ENCODE results near the gene HYAL2. TPM values are rescaled to one million over a fixed set of nuclear protein-coding genes. Genes with fewer than 3 reads are reported as not detected.
A peak's percentile ranks its signal among the peaks of the same experiment; 100 is the strongest.

Gene HYAL2
- total and polyA plus RNA-seq, 2 of the 8 experiments (the other 6 are each of a cell fraction or from before 2014, with no cell fraction given), result 51.9 to 176 TPM

DNA sequence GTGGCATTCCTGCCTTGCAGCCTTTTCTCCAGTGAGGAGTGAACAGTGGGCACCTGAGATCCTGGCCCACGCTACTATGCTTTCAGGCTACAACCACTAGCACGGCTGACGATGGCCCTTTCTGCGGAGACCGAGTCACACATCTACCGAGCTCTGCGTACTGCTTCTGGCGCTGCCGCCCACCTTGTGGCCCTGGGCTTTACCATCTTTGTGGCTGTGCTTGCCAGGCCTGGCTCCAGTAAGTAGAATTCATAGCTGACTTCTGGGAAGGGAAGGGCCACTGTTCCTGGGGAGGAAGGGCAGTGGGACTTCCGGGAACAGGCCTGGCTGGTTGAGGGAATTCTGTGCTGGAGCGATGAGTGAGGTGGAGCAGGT lies 28.8 kb upstream of the HYAL2 start:
- DNase-seq (ENCODE audit: low read depth in 1 of 2, low spot score in 2 of 2) (no peak), FAIRE-seq (no peak)
- no peak overlapping the region for H3K9ac ChIP-seq (replicated peaks in 1 of 4; ENCODE audit: extremely low read depth in 1 of 4, low read depth in 3 of 4, low read length in 3 of 4)
- H4K8ac ChIP-seq (ENCODE audit: extremely low read depth, insufficient read depth, low read length), result 0 out of 2 replicates have a peak overlapping the region, but pooled peaks have one; percentile 4
- ChIA-PET POLR2A (ENCODE audit: partially characterized antibody) (interaction anchor here (0.7 to 5.3 kb wide), 5 partner anchors 13 to 218 kb away, joined by 3 to 22 read pairs (median 5); partner anchors contain the start of gene HEMK1), CTCF (ENCODE audit: partially characterized antibody) (interaction anchor here (1.3 to 13.4 kb wide), 7 partner anchors 10 to 192 kb away, joined by 3 to 136 read pairs (median 30); partner anchors contain the start of gene TMEM115)
- H3K18ac ChIP-seq (ENCODE audit: extremely low read depth, low read length), result no peak overlapping the region
- no peak overlapping the region for H2AK5ac ChIP-seq (ENCODE audit: low read depth, low read length)
- H3K36me3 ChIP-seq (ENCODE audit: control insufficient read depth in 2 of 4, insufficient read depth in 4 of 4, low read length in 3 of 4), result peaks cover 4 to 7% (median 6%) of the 10 kb centered on the region in 4 experiments; a peak in 5 of 8 replicates
- peaks cover 3% of the 10 kb centered on the region; the same call in 1 of the 2 replicates for H3K79me1 ChIP-seq (ENCODE audit: low read depth, low read length)
- H3K23ac ChIP-seq (ENCODE audit: insufficient read length), result no peak overlapping the region
- H3K14ac ChIP-seq (ENCODE audit: insufficient read length), result no peak overlapping the region
- no peak overlapping the region for H3K27ac ChIP-seq (ENCODE audit: low read depth, low read length)
- H4K91ac ChIP-seq (replicated peaks; ENCODE audit: insufficient read length, low read length), result no peak overlapping the region
- no peak overlapping the region for H3K4ac ChIP-seq (replicated peaks; ENCODE audit: insufficient read length, low read depth, low read length)
- peaks cover 5 to 7% of the 10 kb centered on the region in 2 experiments for H4K20me1 ChIP-seq (replicated peaks in 1 of 2; ENCODE audit: control insufficient read depth in 1 of 2, insufficient read depth in 2 of 2, low read length in 2 of 2)
- no peak overlapping the region for H4K5ac ChIP-seq (ENCODE audit: insufficient read length, low read depth, low read length)
- H3K56ac ChIP-seq (replicated peaks; ENCODE audit: insufficient read length, low read depth, low read length), result no peak overlapping the region
- WGBS, 2 experiments (ENCODE audit: extremely low coverage in 1 of 2, insufficient coverage in 1 of 2, insufficient read length in 1 of 2, insufficient replicate concordance in 2 of 2, low coverage in 1 of 2, low lambda C conversion rate in 2 of 2, missing lambda C conversion rate in 1 of 2), result 84% methylated on average over 11 of the region's 11 CpGs; no CpG with 5 or more reads in 1 of the 2 experiments
- H3K9me3 ChIP-seq (ENCODE audit: insufficient read depth in 2 of 2, low read depth in 1 of 2, low read length in 1 of 2), result no peaks in the 10 kb centered on the region
- H2BK120ac ChIP-seq (replicated peaks; ENCODE audit: low read depth, low read length), result no peak overlapping the region
- H3K23me2 ChIP-seq (ENCODE audit: low read depth, low read length), result peaks cover 10% of the 10 kb centered on the region
- H2AFZ ChIP-seq (ENCODE audit: low read length), result no peak overlapping the region
- peaks cover 0 to under 1% of the 10 kb centered on the region in 2 experiments; a peak in 1 of 4 replicates for H3K79me2 ChIP-seq (ENCODE audit: control insufficient read depth in 1 of 2, insufficient read depth in 2 of 2, low read length in 2 of 2)
- peak overlapping the region; percentile 79 to 87 (median 82) for H3K4me3 ChIP-seq (ENCODE audit: extremely low read depth in 1 of 4, insufficient read depth in 2 of 4, low read depth in 3 of 4, low read length in 4 of 4)
- H2BK20ac ChIP-seq (ENCODE audit: low read length), result no peak overlapping the region
- TF ChIP-seq SP2 (IDR thresholded peaks at IDR 0.05; ENCODE audit: low read length) (no peak), BACH1 (IDR thresholded peaks at IDR 0.05; ENCODE audit: low read length) (no peak), NRF1 (IDR thresholded peaks at IDR 0.05; ENCODE audit: low read depth, low read length) (no peak), ZNF274 (IDR thresholded peaks at IDR 0.05; ENCODE audit: borderline replicate concordance, extremely low read depth, low read length) (no peak), YY1 (IDR thresholded peaks at IDR 0.05; ENCODE audit: low read depth, low read length) (no peak), MAX (IDR thresholded peaks at IDR 0.05) (no peak), SIN3A (conservative IDR thresholded peaks at IDR 0.05 in 1 of 2, IDR thresholded peaks at IDR 0.05 in 1 of 2; ENCODE audit: low read depth in 1 of 2, low read length in 2 of 2) (no peak)
- peaks cover 0 to 10% (median 7%) of the 10 kb centered on the region in 4 experiments; a peak in 5 of 7 replicates for H3K4me1 ChIP-seq (replicated peaks in 1 of 4; ENCODE audit: control insufficient read depth in 3 of 4, insufficient read depth in 4 of 4, low read length in 3 of 4)
- no peak overlapping the region for H2BK12ac ChIP-seq (ENCODE audit: low read depth, low read length)
- H2BK15ac ChIP-seq (ENCODE audit: low read length), result no peak overlapping the region
- H3K4me2 ChIP-seq (ENCODE audit: insufficient read depth in 1 of 2, low read depth in 2 of 2, low read length in 2 of 2), result peak overlapping the region; percentile 64 to 90
- H2BK5ac ChIP-seq (ENCODE audit: low read depth, low read length), result no peak overlapping the region
- peaks cover 0 to 4% (median 4%) of the 10 kb centered on the region in 4 experiments; a peak in 4 of 7 replicates for H3K27me3 ChIP-seq (replicated peaks in 1 of 4; ENCODE audit: control insufficient read depth in 3 of 4, extremely low read depth in 1 of 4, insufficient read depth in 3 of 4, low read length in 3 of 4)
